ENCODE results near the gene NCAPD2.

DNA sequence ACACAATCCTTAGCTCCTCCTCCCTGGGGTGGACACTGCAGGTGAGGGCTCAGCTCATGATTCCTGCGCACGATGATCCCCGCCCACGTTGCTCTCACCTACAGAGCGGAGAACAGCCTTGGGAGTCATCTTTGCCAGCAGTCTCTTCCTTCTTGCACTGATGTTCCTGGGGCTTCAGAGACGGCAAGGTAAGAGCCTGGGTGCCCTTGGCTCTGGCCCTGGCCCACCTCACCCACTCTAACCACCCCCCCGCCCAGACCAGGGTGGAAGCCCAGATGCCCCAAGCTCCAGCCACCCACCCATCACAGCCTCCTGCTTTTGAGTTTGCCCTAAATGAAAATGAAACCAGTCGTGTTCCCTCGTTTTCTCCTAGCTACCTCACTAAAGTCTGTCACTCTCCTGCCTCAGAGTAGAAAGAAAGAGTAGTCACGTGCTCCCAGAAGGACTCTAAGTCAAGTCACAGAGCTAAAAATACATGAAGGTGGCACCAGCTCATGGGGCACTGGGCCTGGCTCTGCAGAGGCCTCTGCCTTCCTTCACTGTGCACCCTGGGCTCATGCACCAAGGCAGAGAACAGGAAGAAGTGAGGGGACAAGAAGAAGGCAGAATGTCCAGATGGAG is 33.0 kb upstream of the NCAPD2 start:
- TF ChIP-seq EZH2 (IDR thresholded peaks at IDR 0.05; ENCODE audit: borderline replicate concordance, insufficient read depth, low read depth, low read length, poor library complexity, severe bottlenecking) (no peak), CTCF (IDR thresholded peaks at IDR 0.05) (no peak)

Measured in B cell (primary cell).